Psoas muscle (tissue), 8 donors: Measurements from ENCODE around the gene LINGO3. TPM values are rescaled to one million over a fixed set of nuclear protein-coding genes. Genes with fewer than 3 reads are reported as not detected.
"Not testable (repeated sequence)": the region's sequence is repeated elsewhere in the genome, so short reads cannot be mapped to it uniquely, and the experiment has no call there.

Source experiments
- ATAC-seq, 4 donors: fragments of 200-7000 bp; cut with Tn5 transposase; one replicate each; pipeline ENCODE4 v1.9.1; 2020; ENCODE audit warnings: moderate library complexity in 3 of 4, mild to moderate bottlenecking in 2 of 4
- DNase-seq, 2 donors: peaks; one replicate each; pipeline ENCODE4 v3.0.0-alpha.2; 2020
- H3K27ac ChIP-seq: fragments of 200-600 bp; one replicate; pipeline ENCODE4 v1.8.0; 2022
- H3K27me3 ChIP-seq, 3 donors: fragments of 200-600 bp in 1 of 3; one replicate each; pipeline versions ENCODE4 v1.6.1 to v1.8.0; 2013 to 2022; ENCODE audit warnings: low read length in 2 of 3, mild to moderate bottlenecking in 2 of 3, moderate library complexity in 1 of 3; ENCODE audit not compliant: insufficient read depth in 3 of 3
- H3K36me3 ChIP-seq, 2 donors: fragments of 200-600 bp in 1 of 2; one replicate each; pipeline versions ENCODE4 v1.6.1 to v1.8.0; 2013 to 2022; ENCODE audit warnings: low read depth in 1 of 2, mild to moderate bottlenecking in 1 of 2, moderate library complexity in 1 of 2; ENCODE audit not compliant: insufficient read depth in 1 of 2
- H3K4me1 ChIP-seq: fragments of 200-600 bp; one replicate; pipeline ENCODE4 v1.8.0; 2022
- H3K4me3 ChIP-seq: fragments of 200-600 bp; one replicate; pipeline ENCODE4 v1.8.0; 2022; ENCODE audit warnings: mild to moderate bottlenecking
- H3K9me3 ChIP-seq: fragments of 200-600 bp; one replicate; pipeline ENCODE4 v1.8.0; 2022
- WGBS, 3 donors: extraction: QIAGEN DNeasy Blood & Tissue Kit; methylation state at CpG; one replicate each; pipeline versions ENCODE4 v1.1.6 to v1.1.7; 2013; 5-methylcytosine and 5-hydroxymethylcytosine counted together
- intact Hi-C, 2 donors: fragments of 100-400 bp; cut with DNase I; formaldehyde crosslinking; loops; one replicate each; pipeline versions ENCODE4 v1.11.0 to v1.14.2; 2022
- polyA plus RNA-seq, 3 donors: library from polyadenylated mRNA; stranded (reverse); fragments of 200-250 nt; gene quantifications; one replicate each; pipeline ENCODE4 v1.2.3, GENCODE V29; 2013
- total RNA-seq, 4 donors: library from RNA; stranded (reverse); fragmentation: NEBNext Ultra II Directional in 2 of 4; extraction: Animal tissue kit (Norgen Biotek cat#: 25700) in 2 of 4; gene quantifications; one replicate each; pipeline versions ENCODE4 v1.2.1 to v1.2.4, GENCODE V29; 2021 to 2023
- TF ChIP-seq, protein P1 (sequence below): fragments of 200-600 bp; IDR thresholded peaks from one replicate; pipeline ENCODE4 v1.8.0; 2022; ENCODE audit warnings: antibody characterized with exemption
- donor health status: healthy with polysubstance abuse.
- donor health status: DM: no; HTN: no; CAD: no; lungs with moderate emphysema.
- donor health status: Bipolar disorder and iron deficiency.
- donor health status: healthy.
- donor health status: DM: yes; HTN: yes; CAD: no.
- donor health status: DM: no; HTN: no; CAD: no.
- donor health status: DM: no; HTN: no; CAD: no.
- donor health status: DM: yes; HTN: yes; CAD: no.

LINGO3 gene
- total and polyA plus RNA-seq, 7 donors: 0.04 TPM; not detected in 6

DNA sequence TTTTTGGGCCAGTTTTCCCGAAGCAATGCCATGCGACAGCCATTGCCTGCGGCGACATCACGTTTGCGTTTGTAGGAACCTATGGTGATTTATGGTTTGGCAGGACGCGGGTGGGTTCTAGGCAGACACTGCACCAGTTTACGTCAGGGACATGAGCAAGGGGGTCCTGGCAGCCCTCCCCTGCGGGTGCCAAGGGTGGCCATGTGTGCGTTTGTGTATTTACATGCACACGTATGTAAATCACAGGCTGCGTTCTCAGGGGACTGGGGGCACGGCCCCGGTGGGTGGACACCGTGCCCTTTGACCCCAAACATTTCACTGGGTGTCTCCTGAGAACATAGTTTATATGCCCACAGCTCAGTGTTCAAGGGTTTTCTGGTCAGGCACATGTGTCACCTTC, 42.7 kb upstream of the LINGO3 start:
- 85 to 89% (median 88%) methylated on average over 16 of the region's 16 CpGs for WGBS, 3 donors
- intact Hi-C loops: no loop called here
- no peak overlapping the region for H3K27ac ChIP-seq
- DNase-seq: peak in 1 of 2 donors; percentile 39
- peaks cover 0 to 54% of the 10 kb centered on the region in 2 donors for H3K36me3 ChIP-seq
- no peaks in the 10 kb centered on the region for H3K9me3 ChIP-seq
- no peak overlapping the region for H3K4me3 ChIP-seq
- TF ChIP-seq, protein P1, sequence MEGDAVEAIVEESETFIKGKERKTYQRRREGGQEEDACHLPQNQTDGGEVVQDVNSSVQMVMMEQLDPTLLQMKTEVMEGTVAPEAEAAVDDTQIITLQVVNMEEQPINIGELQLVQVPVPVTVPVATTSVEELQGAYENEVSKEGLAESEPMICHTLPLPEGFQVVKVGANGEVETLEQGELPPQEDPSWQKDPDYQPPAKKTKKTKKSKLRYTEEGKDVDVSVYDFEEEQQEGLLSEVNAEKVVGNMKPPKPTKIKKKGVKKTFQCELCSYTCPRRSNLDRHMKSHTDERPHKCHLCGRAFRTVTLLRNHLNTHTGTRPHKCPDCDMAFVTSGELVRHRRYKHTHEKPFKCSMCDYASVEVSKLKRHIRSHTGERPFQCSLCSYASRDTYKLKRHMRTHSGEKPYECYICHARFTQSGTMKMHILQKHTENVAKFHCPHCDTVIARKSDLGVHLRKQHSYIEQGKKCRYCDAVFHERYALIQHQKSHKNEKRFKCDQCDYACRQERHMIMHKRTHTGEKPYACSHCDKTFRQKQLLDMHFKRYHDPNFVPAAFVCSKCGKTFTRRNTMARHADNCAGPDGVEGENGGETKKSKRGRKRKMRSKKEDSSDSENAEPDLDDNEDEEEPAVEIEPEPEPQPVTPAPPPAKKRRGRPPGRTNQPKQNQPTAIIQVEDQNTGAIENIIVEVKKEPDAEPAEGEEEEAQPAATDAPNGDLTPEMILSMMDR: no peak
- ATAC-seq: no peak
- peaks cover 2% of the 10 kb centered on the region for H3K4me1 ChIP-seq
- H3K27me3 ChIP-seq: no peaks in the 10 kb centered on the region

DNA sequence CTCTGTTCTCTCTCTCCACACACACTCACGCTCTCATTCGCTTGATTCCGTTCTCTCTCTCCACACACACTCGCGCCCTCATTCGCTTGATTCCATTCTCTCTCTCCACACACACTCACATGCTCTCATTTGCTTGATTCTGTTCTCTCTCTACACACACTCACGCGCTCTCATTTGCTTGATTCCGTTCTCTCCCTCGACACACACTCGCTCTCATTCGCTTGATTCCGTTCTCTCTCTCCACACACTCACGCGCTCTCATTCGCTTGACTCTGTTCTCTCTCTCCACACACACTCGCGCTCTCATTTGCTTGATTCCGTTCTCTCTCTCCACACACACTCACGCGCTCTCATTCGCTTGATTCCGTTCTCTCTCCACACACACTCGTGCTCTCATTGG, 41.9 kb upstream of the LINGO3 start:
- intact Hi-C loops, H3K4me1 ChIP-seq, H3K9me3 ChIP-seq, H3K4me3 ChIP-seq, H3K27ac ChIP-seq, ATAC-seq, H3K27me3 ChIP-seq: not testable (repeated sequence)
- WGBS, 3 donors: 93 to 96% (median 95%) methylated on average over 24 of the region's 24 CpGs
- peak in 1 of 2 donors; percentile 3 for DNase-seq
- peaks cover 0 to 55% of the 10 kb centered on the region in 2 donors for H3K36me3 ChIP-seq

DNA sequence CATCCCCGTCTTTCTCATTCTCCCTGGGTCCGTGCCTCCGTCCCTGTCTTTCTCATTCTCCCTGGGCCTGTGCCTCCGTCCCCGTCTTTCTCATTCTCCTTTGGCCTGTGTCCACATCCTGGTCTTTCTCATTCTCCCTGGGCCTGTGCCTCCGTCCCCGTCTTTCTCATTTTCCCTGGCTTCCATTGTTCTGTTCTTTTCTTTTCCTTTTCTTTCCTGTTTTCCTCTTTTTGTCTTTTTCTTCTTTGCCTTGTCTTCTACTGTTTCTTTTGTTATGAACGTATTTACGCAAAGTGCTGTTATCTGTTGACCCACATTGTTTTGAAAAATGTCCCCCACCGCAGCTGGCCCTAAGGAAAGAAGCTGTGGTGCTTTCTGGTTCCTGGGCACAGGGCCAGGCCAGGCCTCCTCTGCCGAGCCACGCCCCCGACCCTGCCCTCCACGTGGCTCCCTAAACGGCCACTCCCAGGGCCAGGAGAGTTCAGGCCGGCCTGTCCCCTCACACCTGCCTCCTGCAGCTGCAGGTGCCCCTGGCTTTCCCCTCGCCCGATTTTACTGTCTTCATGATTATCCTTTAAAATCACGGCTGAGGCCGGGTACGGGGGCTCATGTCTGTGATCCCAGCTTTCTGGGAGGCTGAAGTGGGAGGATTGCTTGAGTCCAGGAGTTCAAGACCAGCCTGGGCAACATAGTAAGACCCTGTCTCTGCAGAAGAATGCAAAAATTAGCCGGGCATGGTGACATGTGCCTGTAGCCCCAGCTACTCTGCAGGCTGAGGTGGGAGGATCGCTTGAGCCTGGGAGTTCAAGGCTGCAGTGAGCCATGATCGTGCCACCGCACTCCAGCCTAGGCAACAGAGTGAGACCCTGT, 38.1 kb upstream of the LINGO3 start:
- DNase-seq (peak in 1 of 2 donors; percentile 54), ATAC-seq (peak in 2 of 4 donors; percentile 50 to 56)
- Histone ChIP-seq H3K4me1 (no peaks in the 10 kb centered on the region), H3K9me3 (no peaks in the 10 kb centered on the region), H3K4me3 (no peak overlapping the region), H3K27me3 (no peaks in the 10 kb centered on the region), H3K36me3 (peaks cover 0 to 47% of the 10 kb centered on the region in 2 donors), H3K27ac (no peak overlapping the region)
- TF ChIP-seq, protein P1: no peak
- intact Hi-C loops: no loop called here
- 71 to 73% (median 71%) methylated on average over 25 of the region's 25 CpGs for WGBS, 3 donors

DNA sequence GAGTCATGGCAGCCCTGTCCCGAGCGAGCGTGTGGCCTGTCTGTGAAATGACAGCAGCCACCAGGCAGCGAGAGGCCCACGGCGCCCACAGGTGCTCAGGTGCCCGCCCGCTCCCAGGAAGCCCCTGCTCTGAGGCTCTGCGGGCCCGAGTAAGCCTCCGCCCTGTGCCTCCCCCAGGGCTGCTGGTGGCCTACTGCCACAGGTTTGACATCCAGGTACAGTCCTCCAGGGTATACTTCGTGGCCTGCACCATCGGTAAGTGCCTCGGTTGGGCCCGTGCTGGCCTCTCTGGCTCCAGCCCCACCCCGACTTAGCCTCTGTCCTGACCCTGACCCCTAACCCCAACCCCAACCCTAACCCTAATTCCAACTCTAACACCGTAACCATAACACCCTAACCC, 37.1 kb upstream of the LINGO3 start:
- Histone ChIP-seq H3K4me3 (no peak overlapping the region), H3K9me3 (no peaks in the 10 kb centered on the region), H3K27ac (no peak overlapping the region), H3K4me1 (no peaks in the 10 kb centered on the region), H3K36me3 (peaks cover 0 to 49% of the 10 kb centered on the region in 2 donors), H3K27me3 (no peaks in the 10 kb centered on the region)
- DNase-seq (peak in 1 of 2 donors; percentile 9), ATAC-seq (peak in 1 of 4 donors; percentile 11)
- intact Hi-C loops: no loop called here
- TF ChIP-seq, protein P1: no peak
- 95 to 98% (median 95%) methylated on average over 15 to 17 of the region's 17 CpGs for WGBS, 3 donors

DNA sequence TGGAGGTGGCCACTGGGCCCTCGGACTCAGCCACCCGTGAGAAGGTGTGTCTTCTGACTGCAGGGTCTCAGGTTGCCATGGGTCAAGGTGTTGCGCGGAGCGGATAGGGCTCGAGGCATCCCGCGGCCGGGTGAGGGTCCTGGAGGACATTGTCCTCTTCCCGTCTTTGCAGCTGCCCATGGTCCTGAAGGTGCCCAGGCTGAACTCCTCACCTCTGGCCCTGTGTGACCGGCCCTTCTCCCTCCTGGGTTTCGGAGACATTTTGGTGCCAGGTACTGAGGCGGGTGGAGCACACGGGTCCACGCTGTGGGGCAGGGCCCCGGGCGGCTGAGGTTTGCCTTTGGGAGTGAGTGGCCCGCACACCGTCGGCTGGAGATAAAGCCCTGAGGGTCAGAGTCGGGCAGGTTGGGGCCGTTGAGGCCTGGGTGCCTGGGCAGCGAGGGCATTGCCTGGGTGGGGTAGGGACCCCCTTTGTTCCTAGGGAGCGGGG, 36.5 kb upstream of the LINGO3 start:
- TF ChIP-seq, protein P1: no peak
- Histone ChIP-seq H3K4me1 (no peaks in the 10 kb centered on the region), H3K9me3 (no peaks in the 10 kb centered on the region), H3K4me3 (no peak overlapping the region), H3K27me3 (no peaks in the 10 kb centered on the region), H3K36me3 (peaks cover 0 to 54% of the 10 kb centered on the region in 2 donors), H3K27ac (no peak overlapping the region)
- intact Hi-C loops: no loop called here
- ATAC-seq (no peak), DNase-seq (peak; percentile 9 to 42)
- 93% methylated on average over 24 of the region's 24 CpGs for WGBS, 3 donors
